T-helper 22 cell (primary cell): Measurements from ENCODE around the gene DOK7.

Source experiments
- DNase-seq: peaks from one replicate; pipeline ENCODE4 v3.0.0-alpha.2; 2020; ENCODE audit warnings: low read depth

DOK7 gene

GRCh38 chr4:3475713-3476260 lies 12.7 kb downstream of the DOK7 start:
- DNase-seq = no peak

- DNase-seq = no peak
These were observed 13.2 kb downstream of the DOK7 start for GRCh38 chr4:3476341-3476747.

- no peak for DNase-seq
These were observed 14.0 kb downstream of the DOK7 start for GRCh38 chr4:3476936-3477749.

GRCh38 chr4:3477750-3478430 lies 14.8 kb downstream of the DOK7 start:
- no peak for DNase-seq

- no peak for DNase-seq
These were observed 15.6 kb downstream of the DOK7 start for GRCh38 chr4:3478446-3479357.

GRCh38 chr4:3479358-3480101 lies 16.4 kb downstream of the DOK7 start:
- DNase-seq = no peak

- DNase-seq = no peak
These were observed 17.5 kb downstream of the DOK7 start for GRCh38 chr4:3480528-3481112.

GRCh38 chr4:3481113-3481531 lies 18.0 kb downstream of the DOK7 start:
- DNase-seq = no peak

GRCh38 chr4:3481783-3482393 lies 18.8 kb downstream of the DOK7 start:
- DNase-seq = no peak

GRCh38 chr4:3482707-3483106 lies 19.6 kb downstream of the DOK7 start:
- no peak for DNase-seq

- no peak for DNase-seq
These were observed 20.4 kb downstream of the DOK7 start for GRCh38 chr4:3483471-3483921.

GRCh38 chr4:3484057-3484973 lies 21.2 kb downstream of the DOK7 start:
- no peak for DNase-seq

- DNase-seq = no peak
These were observed 22.1 kb downstream of the DOK7 start for GRCh38 chr4:3485011-3485791.

- no peak for DNase-seq
These were observed 22.9 kb downstream of the DOK7 start for GRCh38 chr4:3485886-3486540.

- no peak for DNase-seq
These were observed 23.7 kb downstream of the DOK7 start for GRCh38 chr4:3486541-3487540.

- no peak for DNase-seq
These were observed 24.8 kb downstream of the DOK7 start for GRCh38 chr4:3487861-3488260.

GRCh38 chr4:3488820-3489219 lies 25.7 kb downstream of the DOK7 start:
- no peak for DNase-seq
